ENCODE measurements around the gene BTNL2. TPM values are rescaled to one million over a fixed set of nuclear protein-coding genes. Genes with fewer than 3 reads are reported as not detected.

The BTNL2 gene
- total RNA-seq, 1 experiment from 2014 or later: not detected

- H3K4me2 ChIP-seq (ENCODE audit: insufficient read depth, insufficient read length, low read length): no peak overlapping the region
These were observed 27.4 kb downstream of the BTNL2 start for GRCh38 chr6:32379545-32379944.

More at GRCh38 chr6:32379545-32379944, 27.4 kb downstream of the BTNL2 start:
- no peak overlapping the region for H2AFZ ChIP-seq (ENCODE audit: low read length)
- no peak overlapping the region for H3K56ac ChIP-seq (ENCODE audit: insufficient read length, low read depth, low read length)
- H4K20me1 ChIP-seq (ENCODE audit: control insufficient read depth, insufficient read depth, insufficient read length): no peaks in the 10 kb centered on the region
- WGBS (ENCODE audit: extremely low coverage, insufficient read length, low lambda C conversion rate): no CpG with 5 or more reads among the region's 2 CpGs
- Mint-ChIP-seq H3K4me1 (no peaks in the 10 kb centered on the region), H3K27ac (no peak overlapping the region), H3K27me3 (ENCODE audit: low read depth) (no peaks in the 10 kb centered on the region), H3K9me3 (peaks cover 2 to 5% of the 10 kb centered on the region in 2 experiments; a peak in 2 of 5 replicates), H3K36me3 (ENCODE audit: insufficient read depth in 1 of 3, low read depth in 3 of 3) (0 out of 7 replicates have a peak, but pooled peaks cover 0 to 2% (median 0%) of the 10 kb centered on the region in 3 experiments), H3K4me3 (no peak overlapping the region)
- H4K5ac ChIP-seq (ENCODE audit: insufficient read length, low read depth, low read length): no peak overlapping the region
- H3T11ph ChIP-seq (ENCODE audit: low read length): no peak overlapping the region
- H3K27me3 ChIP-seq (ENCODE audit: insufficient read depth, low read length): no peaks in the 10 kb centered on the region
- no peak overlapping the region for H2BK120ac ChIP-seq (ENCODE audit: low read depth, low read length, poor library complexity, severe bottlenecking)
- no peak overlapping the region for H2BK12ac ChIP-seq (ENCODE audit: insufficient read length, low read depth, low read length)
- no peak overlapping the region for H4K91ac ChIP-seq (ENCODE audit: insufficient read length, low read depth, low read length)
- no peaks in the 10 kb centered on the region for H3K9me3 ChIP-seq (ENCODE audit: control insufficient read depth, low read depth, low read length)
- no peak overlapping the region for H3K23ac ChIP-seq (ENCODE audit: insufficient read length, low read depth, low read length)
- no peak overlapping the region for H3K4ac ChIP-seq (ENCODE audit: low read depth, low read length)
- no peak overlapping the region for H3K14ac ChIP-seq (ENCODE audit: insufficient read depth, low read length)
- H2AK5ac ChIP-seq (ENCODE audit: insufficient read length, low read length): no peak overlapping the region
- no peak overlapping the region for H4K8ac ChIP-seq (replicated peaks; ENCODE audit: insufficient read length, low read depth, low read length)
- no peaks in the 10 kb centered on the region for H3K4me1 ChIP-seq (ENCODE audit: insufficient read depth, low read length)
- H2BK5ac ChIP-seq (ENCODE audit: insufficient read length, low read length): no peak overlapping the region
- no peaks in the 10 kb centered on the region for H3K79me2 ChIP-seq (ENCODE audit: insufficient read depth, low read length)
- no peak overlapping the region for H3K18ac ChIP-seq (ENCODE audit: insufficient read length, low read depth, low read length)
- H2BK20ac ChIP-seq (ENCODE audit: low read depth, low read length, poor library complexity, severe bottlenecking): no peak overlapping the region
- H3K27ac ChIP-seq (ENCODE audit: insufficient read length, low read depth, low read length): no peak overlapping the region
- H2BK15ac ChIP-seq (ENCODE audit: low read depth, low read length): no peak overlapping the region
- DNase-seq: no peak
- no peaks in the 10 kb centered on the region for H3K79me1 ChIP-seq (ENCODE audit: insufficient read depth, low read depth, low read length, poor library complexity, severe bottlenecking)
- TF ChIP-seq CTCF (conservative IDR thresholded peaks at IDR 0.05): no peak
- H3K23me2 ChIP-seq (ENCODE audit: insufficient read length, low read depth, low read length, poor library complexity, severe bottlenecking): no peaks in the 10 kb centered on the region
- no peak overlapping the region for H3K9ac ChIP-seq (ENCODE audit: extremely low read depth, insufficient read length, low read length)
